Muscle layer of duodenum (tissue), 2 donors: ENCODE data around the gene RNF145.
"Not testable (repeated sequence)": the region's sequence is repeated elsewhere in the genome, so short reads cannot be mapped to it uniquely, and the experiment has no call there.

Experiments used
- H3K27ac ChIP-seq: one replicate; pipeline ENCODE4 v1.7.0; 2013; ENCODE audit warnings: mild to moderate bottlenecking, low read length
- H3K27me3 ChIP-seq: one replicate; pipeline ENCODE4 v1.7.0; 2013; ENCODE audit warnings: low read depth, mild to moderate bottlenecking, control low read depth, low read length
- H3K36me3 ChIP-seq, 2 donors: one replicate each; pipeline ENCODE4 v1.7.0; 2013; ENCODE audit warnings: low read length in 2 of 2, control low read depth in 1 of 2, mild to moderate bottlenecking in 1 of 2; ENCODE audit not compliant: insufficient read depth in 2 of 2, control insufficient read depth in 1 of 2
- H3K4me1 ChIP-seq, 2 donors: one replicate each; pipeline ENCODE4 v1.7.0; 2013; ENCODE audit warnings: low read length in 2 of 2, mild to moderate bottlenecking in 2 of 2, control low read depth in 1 of 2, moderate library complexity in 1 of 2; ENCODE audit not compliant: insufficient read depth in 2 of 2, control insufficient read depth in 1 of 2
- H3K4me3 ChIP-seq, 2 donors: one replicate each; pipeline ENCODE4 v1.7.0; 2013; ENCODE audit warnings: low read length in 2 of 2, low read depth in 1 of 2, mild to moderate bottlenecking in 1 of 2
- H3K9me3 ChIP-seq, 2 donors: one replicate each; pipeline ENCODE4 v1.7.0; 2013; ENCODE audit warnings: low read length in 2 of 2, control low read depth in 1 of 2, mild to moderate bottlenecking in 1 of 2; ENCODE audit not compliant: control insufficient read depth in 1 of 2
- donor health status: healthy.

Gene RNF145

GRCh38 chr5:159155960-159156359 is 53.4 kb downstream of the RNF145 start:
- H3K27ac ChIP-seq = no peak overlapping the region
- H3K27me3 ChIP-seq = no peaks in the 10 kb centered on the region
- H3K9me3 ChIP-seq = no peaks in the 10 kb centered on the region
- H3K4me1 ChIP-seq = no peaks in the 10 kb centered on the region
- no peak overlapping the region for H3K4me3 ChIP-seq
- peaks cover 27 to 29% of the 10 kb centered on the region in 2 donors for H3K36me3 ChIP-seq

- Histone ChIP-seq H3K9me3 (no peaks in the 10 kb centered on the region), H3K4me3 (no peak overlapping the region), H3K36me3 (no peaks in the 10 kb centered on the region), H3K4me1 (no peaks in the 10 kb centered on the region), H3K27ac (no peak overlapping the region), H3K27me3 (no peaks in the 10 kb centered on the region)
Measured at GRCh38 chr5:159152876-159153275, 56.5 kb downstream of the RNF145 start.

- no peaks in the 10 kb centered on the region for H3K4me1 ChIP-seq
- H3K9me3 ChIP-seq = no peaks in the 10 kb centered on the region
- no peaks in the 10 kb centered on the region for H3K27me3 ChIP-seq
- H3K27ac ChIP-seq = no peak overlapping the region
- H3K36me3 ChIP-seq = no peaks in the 10 kb centered on the region
- no peak overlapping the region for H3K4me3 ChIP-seq
Measured at GRCh38 chr5:159149085-159149484, 60.3 kb downstream of the RNF145 start.

DNA sequence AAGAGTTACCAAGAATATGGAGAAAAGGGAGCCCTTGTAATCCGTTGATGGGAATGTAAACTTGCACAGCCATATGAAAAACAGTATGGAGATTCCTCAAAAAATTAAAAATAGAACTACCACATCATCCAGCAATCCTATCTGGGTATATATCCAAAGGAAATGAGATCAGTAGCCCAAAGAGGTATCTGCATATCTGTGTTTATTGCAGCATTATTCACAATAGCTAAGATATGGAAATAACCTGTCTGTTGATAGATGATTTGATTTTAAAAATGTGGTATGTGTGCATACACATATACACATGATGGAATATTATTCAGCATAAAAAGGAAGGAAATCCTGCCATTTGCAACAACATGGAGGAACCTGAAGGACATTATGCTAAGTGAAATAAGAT is 61.4 kb downstream of the RNF145 start:
- Histone ChIP-seq H3K4me3 (no peak overlapping the region), H3K27ac (no peak overlapping the region), H3K9me3 (no peaks in the 10 kb centered on the region), H3K27me3 (no peaks in the 10 kb centered on the region), H3K4me1 (no peaks in the 10 kb centered on the region), H3K36me3 (no peaks in the 10 kb centered on the region)

- no peaks in the 10 kb centered on the region for H3K27me3 ChIP-seq
- no peaks in the 10 kb centered on the region for H3K4me1 ChIP-seq
Measured at GRCh38 chr5:159146839-159147238, 62.5 kb downstream of the RNF145 start.

GRCh38 chr5:159145160-159145559 is 64.2 kb downstream of the RNF145 start:
- H3K4me1 ChIP-seq, H3K4me3 ChIP-seq, H3K27me3 ChIP-seq, H3K9me3 ChIP-seq, H3K36me3 ChIP-seq, H3K27ac ChIP-seq: not testable (repeated sequence)

More at GRCh38 chr5:159146839-159147238, 62.5 kb downstream of the RNF145 start:
- no peaks in the 10 kb centered on the region for H3K9me3 ChIP-seq
- H3K4me3 ChIP-seq = no peak overlapping the region
- no peaks in the 10 kb centered on the region for H3K36me3 ChIP-seq
- no peak overlapping the region for H3K27ac ChIP-seq

DNA sequence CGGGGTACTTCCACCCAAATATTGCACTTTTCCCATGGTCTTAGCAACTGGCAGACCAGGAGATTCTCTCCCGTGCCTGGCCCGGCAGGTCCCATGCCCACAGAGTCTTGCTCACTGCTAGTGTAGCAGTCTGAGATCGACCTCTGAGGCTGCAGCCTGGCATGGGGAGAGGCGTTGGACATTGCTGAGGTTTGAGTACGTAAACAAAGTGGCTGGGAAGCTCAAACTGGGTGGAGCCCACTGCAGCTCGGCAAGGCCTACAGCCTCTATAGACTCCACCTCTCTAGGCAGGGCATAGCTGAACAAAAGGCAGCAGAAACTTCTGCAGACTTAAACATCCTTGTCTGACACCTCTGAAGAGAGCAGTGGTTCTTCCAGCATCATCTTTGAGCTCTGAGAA is 69.6 kb downstream of the RNF145 start:
- H3K36me3 ChIP-seq = no peaks in the 10 kb centered on the region
- no peaks in the 10 kb centered on the region for H3K9me3 ChIP-seq
- H3K27ac ChIP-seq = no peak overlapping the region
- H3K4me3 ChIP-seq = no peak overlapping the region
- H3K27me3 ChIP-seq = no peaks in the 10 kb centered on the region
- peaks cover 0 to 3% of the 10 kb centered on the region in 2 donors for H3K4me1 ChIP-seq

DNA sequence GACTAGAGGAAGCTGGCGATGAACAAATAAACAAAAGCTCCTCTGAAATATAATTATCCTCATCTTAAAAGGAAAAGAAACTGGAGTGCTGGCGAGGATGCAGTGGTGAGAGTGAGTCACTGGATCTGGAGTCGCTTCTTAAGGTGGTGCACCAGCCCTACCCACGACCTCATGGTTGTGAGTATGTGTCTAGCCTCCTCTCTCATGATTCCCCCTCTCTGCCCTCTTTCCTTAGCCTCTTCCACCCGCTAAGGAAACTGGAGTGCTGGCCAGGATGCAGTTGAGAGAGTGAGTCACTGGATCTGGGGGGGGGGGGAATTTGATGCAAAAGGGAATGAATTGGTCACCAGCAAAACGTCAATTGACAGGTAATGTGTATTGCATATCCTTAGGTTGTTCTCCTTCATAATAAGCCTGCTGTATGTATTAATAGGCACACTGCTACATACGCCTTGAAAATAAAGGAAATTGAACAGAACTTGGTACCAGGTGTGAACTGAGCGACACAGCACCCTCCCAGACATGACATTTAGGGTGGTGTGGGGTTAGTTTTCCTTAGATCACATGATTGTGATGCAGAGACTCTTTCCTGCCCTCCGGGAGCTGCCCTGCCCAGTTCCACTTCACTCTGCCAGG is 73.3 kb downstream of the RNF145 start:
- H3K36me3 ChIP-seq = no peaks in the 10 kb centered on the region

DNA sequence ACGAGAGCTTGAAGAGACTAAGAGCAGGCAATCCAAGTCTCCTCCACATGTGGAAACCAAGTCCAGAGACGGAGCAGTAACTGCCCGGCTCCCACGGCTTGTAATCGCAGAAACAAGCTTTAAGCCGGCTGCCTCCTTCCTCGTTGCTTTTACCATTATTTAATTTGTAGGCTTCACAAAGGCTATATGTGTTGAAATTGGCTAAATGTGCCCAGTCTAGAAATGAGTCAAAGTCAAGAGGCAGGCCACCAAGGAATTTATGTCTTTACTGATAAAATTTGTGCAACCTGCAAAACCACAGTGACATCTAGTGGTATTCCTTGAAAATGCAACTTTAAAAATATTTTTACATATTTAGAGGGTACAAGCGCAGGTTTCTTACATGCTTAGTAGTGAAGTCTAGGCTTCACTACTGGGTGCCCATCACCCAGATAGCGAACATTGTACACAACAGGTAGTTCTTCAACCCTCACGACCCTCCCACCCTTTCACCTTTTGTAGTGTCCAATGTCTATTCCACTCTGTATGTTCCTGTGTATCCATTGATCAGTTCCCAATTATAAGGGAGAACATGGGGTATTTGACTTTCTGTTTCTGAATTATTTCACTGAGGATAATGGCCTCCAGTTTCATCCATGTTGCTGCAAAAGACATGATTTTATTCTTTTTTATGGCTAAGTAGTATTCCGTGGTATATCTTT is 76.2 kb downstream of the RNF145 start:
- no peaks in the 10 kb centered on the region for H3K27me3 ChIP-seq
- H3K27ac ChIP-seq = no peak overlapping the region
- no peak overlapping the region for H3K4me3 ChIP-seq
- H3K36me3 ChIP-seq = no peaks in the 10 kb centered on the region
- H3K4me1 ChIP-seq = peaks cover 0 to 3% of the 10 kb centered on the region in 2 donors
- no peaks in the 10 kb centered on the region for H3K9me3 ChIP-seq

More for the DNA sequence above, 73.3 kb downstream of the RNF145 start:
- H3K27ac ChIP-seq = no peak overlapping the region
- no peaks in the 10 kb centered on the region for H3K27me3 ChIP-seq
- H3K4me3 ChIP-seq = no peak overlapping the region
- no peaks in the 10 kb centered on the region for H3K9me3 ChIP-seq
- H3K4me1 ChIP-seq = peaks cover 0 to 3% of the 10 kb centered on the region in 2 donors

DNA sequence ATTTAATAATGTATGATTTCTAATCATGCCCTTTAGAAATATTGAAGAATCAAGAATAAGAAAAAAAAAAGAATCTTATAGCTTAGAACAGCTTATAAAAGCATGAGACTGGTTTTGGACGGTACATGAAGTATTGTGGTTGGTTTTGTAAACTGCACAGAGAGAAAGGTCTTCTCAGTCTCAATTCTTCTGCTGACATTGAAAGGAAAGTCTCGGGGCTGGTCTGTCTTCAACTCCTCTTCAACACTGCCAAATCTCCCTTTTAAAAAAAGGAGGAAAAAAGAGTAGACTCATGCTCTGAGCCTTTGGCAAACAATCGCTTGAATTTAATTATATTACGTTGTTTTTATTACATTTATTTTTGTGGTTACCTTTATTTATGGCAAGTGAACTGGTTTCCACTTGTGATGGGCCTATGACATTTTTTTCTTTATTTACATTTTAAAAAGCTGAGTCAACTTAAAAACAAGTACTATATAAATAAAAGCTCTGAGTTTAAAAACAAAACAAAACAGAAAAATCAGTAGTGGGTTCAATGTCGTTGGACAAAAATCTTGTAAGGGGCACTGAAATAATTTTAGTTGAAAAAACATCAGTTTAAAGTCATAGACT is 76.8 kb downstream of the RNF145 start:
- Histone ChIP-seq H3K36me3 (no peaks in the 10 kb centered on the region), H3K27ac (no peak overlapping the region), H3K27me3 (no peaks in the 10 kb centered on the region), H3K9me3 (no peaks in the 10 kb centered on the region), H3K4me1 (peaks cover 0 to 3% of the 10 kb centered on the region in 2 donors), H3K4me3 (no peak overlapping the region)

GRCh38 chr5:159131951-159132350 is 77.4 kb downstream of the RNF145 start:
- Histone ChIP-seq H3K27me3 (no peaks in the 10 kb centered on the region), H3K4me1 (peaks cover 0 to 3% of the 10 kb centered on the region in 2 donors), H3K27ac (no peak overlapping the region)

More at GRCh38 chr5:159131951-159132350, 77.4 kb downstream of the RNF145 start:
- H3K4me3 ChIP-seq = no peak overlapping the region
- H3K9me3 ChIP-seq = no peaks in the 10 kb centered on the region
- H3K36me3 ChIP-seq = no peaks in the 10 kb centered on the region
